NOMO-1 treated with dmso at 0.1 percent for 144 hours (cell line): ENCODE data around the gene NTM.
"Not testable (repeated sequence)": the region's sequence is repeated elsewhere in the genome, so short reads cannot be mapped to it uniquely, and the experiment has no call there.

Experiments
- DNase-seq: peaks from one replicate; lab custom pipeline; 2025; ENCODE audit not compliant: unreplicated experiment; lab: John Stamatoyannopoulos, UW

The NTM gene

DNA sequence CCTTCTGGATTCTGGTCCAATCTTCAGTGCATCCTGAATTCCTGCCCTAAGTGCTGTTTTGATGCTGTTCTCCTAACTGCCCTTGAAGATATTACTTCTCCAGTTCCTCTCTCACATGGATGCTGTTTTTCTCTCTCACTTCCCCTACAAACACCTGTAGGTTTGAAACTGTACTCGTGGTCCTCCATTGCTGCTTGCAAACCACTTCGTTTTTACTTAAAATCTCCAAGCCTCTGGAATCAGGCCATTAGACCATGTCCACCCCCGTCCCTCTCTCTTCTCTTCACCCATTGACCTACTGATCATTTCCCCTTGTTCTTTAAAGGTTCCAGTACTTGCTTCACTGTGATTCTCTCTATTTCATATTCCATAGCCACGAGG, 988.1 kb downstream of the NTM start:
- no peak for DNase-seq

- no peak for DNase-seq
These were observed 990.7 kb downstream of the NTM start for GRCh38 chr11:132361011-132361550.

- no peak for DNase-seq
These were observed 995.2 kb downstream of the NTM start for GRCh38 chr11:132365650-132366049.

DNA sequence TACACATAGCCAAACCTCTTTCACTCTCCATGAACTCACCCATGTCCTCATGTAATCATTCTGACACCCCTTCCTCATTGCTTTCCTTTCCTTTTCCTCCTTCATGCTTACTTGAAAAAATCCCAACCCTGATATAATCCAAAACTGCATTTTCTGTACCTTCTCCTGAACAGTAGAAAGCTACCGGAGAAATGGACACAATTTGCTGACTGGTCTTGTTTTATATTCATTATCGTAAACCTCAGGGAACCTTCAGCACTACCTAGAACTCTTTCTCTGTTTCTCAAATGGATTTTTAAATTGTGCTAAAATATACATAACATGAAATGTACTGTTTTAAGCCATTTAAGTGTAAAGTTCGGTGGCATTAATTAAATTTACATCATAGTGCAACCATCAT, 996.9 kb downstream of the NTM start:
- DNase-seq, result no peak

DNA sequence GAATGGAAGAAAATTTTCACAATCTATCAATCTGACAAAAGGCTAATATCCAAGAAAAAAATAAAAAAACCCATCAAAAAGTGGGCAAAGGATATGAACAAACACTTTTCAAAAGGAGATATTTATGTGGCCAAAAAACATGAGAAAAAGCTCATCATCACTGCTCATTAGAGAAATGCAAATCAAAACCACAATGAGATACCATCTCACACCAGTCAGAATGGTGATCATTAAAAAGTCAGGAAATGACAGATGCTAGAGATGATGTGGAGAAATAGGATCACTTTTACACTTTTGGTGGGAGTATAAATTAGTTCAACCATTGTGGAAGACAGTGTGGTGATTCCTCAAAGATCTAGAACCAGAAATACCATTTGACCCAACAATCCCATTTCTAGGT, 999.7 kb downstream of the NTM start:
- not testable (repeated sequence) for DNase-seq

- DNase-seq, result no peak
These were observed 1003.2 kb downstream of the NTM start for GRCh38 chr11:132373405-132374143.

GRCh38 chr11:132379540-132379939, 1009.1 kb downstream of the NTM start:
- no peak for DNase-seq
